ENCODE results near the gene LLGL1.
"Not testable (repeated sequence)": the region's sequence is repeated elsewhere in the genome, so short reads cannot be mapped to it uniquely, and the experiment has no call there.

Gene LLGL1

GRCh38 chr17:18194804-18195203 lies 30.6 kb upstream of the LLGL1 start:
- no peak for DNase-seq

GRCh38 chr17:18195246-18195645 lies 30.2 kb upstream of the LLGL1 start:
- no peak for DNase-seq

- no peak for DNase-seq
Measured at GRCh38 chr17:18197535-18198194, 27.8 kb upstream of the LLGL1 start.

GRCh38 chr17:18198530-18198929 lies 26.9 kb upstream of the LLGL1 start:
- no peak for DNase-seq

- no peak for DNase-seq
Measured at GRCh38 chr17:18201108-18201507, 24.3 kb upstream of the LLGL1 start.

- DNase-seq, result no peak
Measured at GRCh38 chr17:18203308-18203707, 22.1 kb upstream of the LLGL1 start.

- DNase-seq, result no peak
Measured at GRCh38 chr17:18205861-18206260, 19.6 kb upstream of the LLGL1 start.

GRCh38 chr17:18206962-18207361 lies 18.5 kb upstream of the LLGL1 start:
- no peak for DNase-seq

- DNase-seq, result no peak
Measured at GRCh38 chr17:18208092-18208491, 17.3 kb upstream of the LLGL1 start.

- DNase-seq, result no peak
Measured at GRCh38 chr17:18213666-18214270, 11.7 kb upstream of the LLGL1 start.

- not testable (repeated sequence) for DNase-seq
Measured at GRCh38 chr17:18216906-18217305, 8.5 kb upstream of the LLGL1 start.

GRCh38 chr17:18217412-18218015 lies 7.9 kb upstream of the LLGL1 start:
- DNase-seq, result peak; percentile 75

GRCh38 chr17:18218756-18219415 lies 6.5 kb upstream of the LLGL1 start:
- no peak for DNase-seq

GRCh38 chr17:18224053-18224386 lies 1.4 kb upstream of the LLGL1 start:
- DNase-seq, result no peak

GRCh38 chr17:18224387-18225120 lies 881 bp upstream of the LLGL1 start:
- DNase-seq, result no peak

- no peak for DNase-seq
Measured at GRCh38 chr17:18225642-18226283, 328 bp downstream of the LLGL1 start.

GRCh38 chr17:18226284-18226945 lies 980 bp downstream of the LLGL1 start:
- DNase-seq, result no peak

- DNase-seq, result no peak
Measured at GRCh38 chr17:18227635-18228034, 2.2 kb downstream of the LLGL1 start.

GRCh38 chr17:18228176-18228682 lies 2.8 kb downstream of the LLGL1 start:
- DNase-seq, result no peak

GRCh38 chr17:18229254-18229653 lies 3.8 kb downstream of the LLGL1 start:
- no peak for DNase-seq

GRCh38 chr17:18229771-18230170 lies 4.3 kb downstream of the LLGL1 start:
- DNase-seq, result no peak

Data from activated CD8-positive, alpha-beta memory T cell treated with anti-CD3 and anti-CD28 coated beads, Interleukin-2, amount 50 U/mL, for 4 hours (primary cell).